HG03575 (cell line): ENCODE data around the gene NR2F1.

Source experiments
- ATAC-seq: cut with Tn5 transposase; IDR thresholded peaks from one replicate; pipeline ENCODE4 v1.9.1; 2021; ENCODE audit not compliant: unreplicated experiment, insufficient number of reproducible peaks, low FRiP score; ENCODE audit errors: extremely low read depth

Gene NR2F1

GRCh38 chr5:93588352-93589151, 5.5 kb downstream of the NR2F1 start:
- no peak for ATAC-seq

DNA sequence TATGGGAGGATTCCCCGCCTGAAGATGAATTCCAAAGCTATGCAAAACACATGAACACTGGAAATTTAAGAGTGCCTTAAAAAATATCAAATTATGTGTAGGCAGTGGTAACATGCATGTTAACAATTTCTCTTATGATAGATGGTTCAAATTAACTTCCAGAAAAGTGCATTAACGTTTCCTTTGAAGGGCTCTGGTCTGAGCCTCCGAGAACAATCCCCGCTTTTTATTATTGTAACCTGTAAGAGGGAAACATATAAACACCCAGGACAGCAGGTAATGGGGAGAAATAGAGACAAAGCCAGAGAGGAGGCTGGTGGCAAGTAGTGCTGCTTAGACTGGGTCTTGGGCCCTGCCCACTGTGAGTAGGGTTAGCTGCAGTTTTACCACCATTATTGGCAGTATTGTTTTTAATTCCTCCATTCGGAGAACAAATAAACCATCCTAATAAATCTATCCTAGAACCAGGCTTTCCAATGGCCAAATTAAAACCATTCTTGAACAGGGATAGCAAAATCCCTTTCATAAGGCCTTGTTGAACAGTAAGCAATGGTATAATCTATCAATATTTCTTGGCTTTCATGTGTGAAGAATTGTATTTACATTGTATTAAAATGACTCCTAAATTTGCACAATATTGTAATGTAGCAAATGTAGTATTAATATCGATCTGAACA, 6.3 kb downstream of the NR2F1 start:
- ATAC-seq = no peak

DNA sequence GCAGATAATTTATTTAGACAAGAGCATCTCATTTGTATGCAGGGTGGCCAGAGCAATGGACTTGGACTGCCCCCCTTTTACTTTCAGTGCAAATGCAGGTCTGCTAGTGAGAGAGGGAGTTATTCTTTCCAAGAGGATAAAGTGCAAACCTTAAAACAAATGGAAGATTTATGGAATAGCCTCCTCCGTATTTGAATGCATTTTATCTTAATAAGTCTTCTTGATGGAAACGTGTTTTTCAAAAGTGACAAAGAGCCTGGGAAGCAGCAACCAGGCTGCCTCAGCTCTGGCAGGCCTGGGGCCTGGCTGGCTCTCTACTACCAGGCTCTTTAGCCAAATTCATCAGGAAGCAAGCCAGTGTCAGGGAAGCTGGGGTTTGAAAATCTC, 6.8 kb downstream of the NR2F1 start:
- ATAC-seq = no peak

GRCh38 chr5:93590493-93590892, 7.5 kb downstream of the NR2F1 start:
- ATAC-seq = no peak

DNA sequence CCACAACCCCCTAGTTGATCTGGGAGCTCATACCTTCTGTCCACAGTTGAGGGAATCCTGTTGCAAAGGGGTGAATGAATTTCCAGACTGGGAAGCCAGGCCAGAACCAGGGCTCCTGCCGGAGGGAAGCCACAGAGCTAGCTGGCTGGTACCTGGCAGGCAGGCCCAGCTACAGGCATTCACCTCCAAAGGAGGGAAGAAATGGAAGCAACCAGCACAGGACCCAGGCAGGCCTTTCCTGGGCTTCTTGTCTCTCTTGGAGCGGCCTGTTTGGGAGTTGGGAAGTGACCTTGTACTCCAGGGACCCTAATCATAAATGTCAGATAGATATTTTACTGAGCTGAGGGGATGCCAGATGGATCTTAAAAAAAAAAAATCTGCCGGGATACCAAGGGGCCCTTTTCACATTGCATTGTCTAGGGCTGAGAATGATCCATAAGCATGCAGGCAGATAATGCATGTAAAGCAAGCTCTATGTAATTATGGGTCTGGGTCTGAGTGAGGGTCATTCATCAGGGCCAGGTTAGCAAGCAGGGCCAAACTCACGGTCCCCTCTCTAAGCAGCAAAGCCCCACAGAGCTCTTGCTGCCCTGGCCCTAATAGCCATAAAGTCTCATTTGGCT, 8.4 kb downstream of the NR2F1 start:
- no peak for ATAC-seq

- ATAC-seq = no peak
These were observed 9.9 kb downstream of the NR2F1 start for GRCh38 chr5:93592883-93593282.

GRCh38 chr5:93593476-93594131, 10.6 kb downstream of the NR2F1 start:
- no peak for ATAC-seq

GRCh38 chr5:93594591-93595419, 11.8 kb downstream of the NR2F1 start:
- no peak for ATAC-seq

- no peak for ATAC-seq
These were observed 12.6 kb downstream of the NR2F1 start for GRCh38 chr5:93595420-93596147.

DNA sequence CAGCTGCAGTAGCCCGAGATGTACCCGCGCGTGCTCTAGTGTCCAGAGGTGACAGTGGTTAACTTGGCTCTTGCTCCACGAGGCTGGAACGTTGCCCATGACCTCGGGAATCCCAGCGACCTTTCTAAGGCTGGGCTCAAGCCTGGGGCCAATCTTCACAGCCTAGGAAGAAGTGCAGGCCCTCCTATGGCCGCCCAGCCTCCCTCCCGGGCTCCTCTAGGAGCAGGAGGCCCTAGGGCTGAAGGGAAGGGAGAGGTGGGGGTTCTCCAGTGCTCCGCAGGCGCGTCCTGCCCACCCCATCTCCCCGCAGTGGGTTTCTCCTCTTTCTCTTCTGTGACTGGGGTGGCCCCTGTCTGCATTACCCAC, 13.3 kb downstream of the NR2F1 start:
- no peak for ATAC-seq

DNA sequence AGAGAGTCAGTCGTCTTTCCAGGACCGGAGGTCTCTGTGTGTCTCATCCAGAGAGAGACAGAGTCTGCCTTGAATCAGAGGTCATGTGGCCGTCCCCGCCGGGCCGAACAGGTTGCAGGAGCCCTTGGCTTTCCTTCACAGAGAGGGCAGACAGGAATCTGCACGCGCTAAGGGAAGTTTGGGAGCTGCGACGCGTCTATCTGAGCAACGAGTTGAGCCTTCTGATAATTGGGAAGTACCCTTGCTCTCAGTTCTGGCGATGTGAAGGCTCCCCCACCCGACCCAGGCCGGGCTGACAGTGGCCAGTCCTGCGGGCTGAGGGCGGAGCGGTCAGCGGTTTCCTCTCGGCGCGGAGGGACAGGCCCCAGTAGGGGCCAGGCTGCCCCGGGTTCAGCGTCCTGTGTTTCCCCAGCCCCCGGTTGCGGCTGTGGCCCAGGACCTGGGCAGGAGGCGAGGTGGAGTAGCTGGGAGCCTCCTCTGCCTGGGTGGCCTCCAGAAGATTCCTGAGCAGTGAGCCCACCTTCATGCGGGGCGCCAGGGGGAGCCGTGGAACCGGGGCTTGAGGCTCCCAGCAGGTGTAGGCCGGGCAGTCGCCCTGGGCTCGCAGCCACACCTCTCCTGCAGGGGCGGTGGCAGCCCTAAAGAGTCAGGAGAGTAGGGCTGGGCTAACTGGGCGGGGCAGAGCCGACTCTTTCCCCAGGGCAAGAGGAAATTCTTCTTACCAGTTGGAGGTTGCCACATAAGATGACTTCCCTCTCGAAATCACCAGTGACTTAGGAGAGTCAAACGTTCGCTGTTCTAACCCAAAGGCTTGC, 13.9 kb downstream of the NR2F1 start:
- ATAC-seq = no peak

- no peak for ATAC-seq
These were observed 15.3 kb downstream of the NR2F1 start for GRCh38 chr5:93598091-93599000.

DNA sequence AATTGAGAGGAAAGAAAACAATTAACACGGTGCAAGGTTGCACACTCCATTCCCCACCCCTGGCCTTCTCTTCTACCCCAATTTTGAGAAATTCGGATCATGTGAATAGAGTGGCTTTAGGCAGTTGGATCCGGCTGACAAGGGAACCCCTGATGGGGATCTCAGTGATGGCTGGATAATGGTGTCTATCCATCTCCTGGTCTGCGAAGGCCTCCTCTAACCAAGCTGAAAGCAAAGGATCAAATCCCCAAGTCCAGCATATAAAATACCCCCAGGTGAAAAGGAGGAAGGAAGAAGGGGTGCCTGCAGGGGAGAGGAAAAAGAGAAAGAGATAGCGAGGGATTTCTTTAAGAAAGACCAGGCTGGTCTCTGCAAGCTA, 16.0 kb downstream of the NR2F1 start:
- no peak for ATAC-seq

GRCh38 chr5:93599399-93600120, 16.5 kb downstream of the NR2F1 start:
- ATAC-seq = no peak

DNA sequence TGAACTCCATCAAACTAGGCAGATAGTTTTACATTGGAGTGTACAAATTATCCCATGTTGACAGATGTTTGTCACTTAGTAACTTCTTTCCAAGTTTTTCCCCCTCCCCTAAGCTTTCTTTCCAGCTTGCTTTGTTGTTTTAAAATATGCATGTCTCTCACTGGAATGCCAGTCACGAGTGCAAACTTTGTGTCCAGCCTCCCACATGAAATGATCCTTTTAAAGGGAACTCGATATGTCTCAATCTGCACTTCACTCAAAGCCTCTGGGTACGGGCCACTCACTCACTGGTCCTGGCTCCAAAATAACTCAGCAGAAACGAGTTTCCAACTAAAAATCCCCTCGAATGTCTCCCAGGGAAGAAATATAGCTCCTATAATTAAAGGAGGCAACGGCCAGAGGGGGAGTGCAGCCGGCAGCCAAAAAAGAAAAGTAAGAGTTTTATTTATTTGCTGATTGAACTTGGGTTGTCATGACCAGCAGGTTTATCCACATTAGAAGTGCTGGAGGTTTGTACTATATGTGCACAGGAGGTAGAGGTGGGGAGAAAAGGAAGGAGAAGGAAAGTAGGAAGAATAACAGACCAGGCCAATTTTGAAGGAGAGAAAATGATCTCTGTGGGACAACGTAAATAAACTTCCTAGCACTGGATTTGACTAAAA, 17.5 kb downstream of the NR2F1 start:
- no peak for ATAC-seq
